WTC11 (cell line): ENCODE measurements around the gene IRX2. TPM values are rescaled to one million over a fixed set of nuclear protein-coding genes. Genes with fewer than 3 reads are reported as not detected.

ENCODE experiments used
- ATAC-seq: fragments of 200-7000 bp; cut with Tn5 transposase; 2 replicates; pipeline ENCODE4 v1.10.0; 2021; ENCODE audit warnings: mild to moderate bottlenecking, moderate library complexity
- CTCF ChIA-PET: fragments of 300-600 bp; sonication (Branson Sonifier 250); formaldehyde crosslinking; loops from one replicate; lab custom pipeline; 2021; ENCODE audit warnings: antibody characterized with exemption; lab: Charles Lee
- POLR2A ChIA-PET: fragments of 350-600 bp; sonication (Branson Sonifier 250); formaldehyde crosslinking; loops from one replicate; lab custom pipeline; 2021; ENCODE audit warnings: antibody characterized with exemption; lab: Charles Lee
- DNase-seq: peaks from one replicate; pipeline ENCODE4 v3.0.0; 2021; ENCODE audit warnings: low spot score
- H3K27ac Mint-ChIP-seq: 2 replicates; pipeline ENCODE4 v1.8.0; 2021; ENCODE audit warnings: mixed read lengths
- H3K27me3 Mint-ChIP-seq: 2 replicates; pipeline ENCODE4 v1.8.0; 2021; ENCODE audit warnings: low read depth, mild to moderate bottlenecking, moderate library complexity, mixed read lengths
- H3K36me3 Mint-ChIP-seq: 2 replicates; pipeline ENCODE4 v1.8.0; 2021; ENCODE audit warnings: mixed read lengths
- H3K4me1 Mint-ChIP-seq: 2 replicates; pipeline ENCODE4 v1.8.0; 2022; ENCODE audit warnings: mixed read lengths
- H3K4me3 Mint-ChIP-seq: 2 replicates; pipeline ENCODE4 v1.8.0; 2021; ENCODE audit warnings: mild to moderate bottlenecking, moderate library complexity, mixed read lengths
- H3K9me3 Mint-ChIP-seq: 2 replicates; pipeline ENCODE4 v1.8.0; 2021; ENCODE audit warnings: mixed read lengths
- AFF4 ChIP-seq: sonication (generic); formaldehyde crosslinking; IDR thresholded peaks from 2 replicates; pipeline ENCODE4 v1.8.1; 2023; ENCODE audit warnings: mild to moderate bottlenecking, missing genetic modification reagents, borderline replicate concordance
- AR ChIP-seq: fragments of 250-450 bp; sonication (Bioruptor Pico); IDR thresholded peaks from 2 replicates; pipeline ENCODE4 v1.9.0; 2021; ENCODE audit warnings: mild to moderate bottlenecking
- ARID4B ChIP-seq: sonication (generic); formaldehyde crosslinking; IDR thresholded peaks from 2 replicates; pipeline ENCODE4 v1.8.0; 2023; ENCODE audit warnings: missing genetic modification reagents, mild to moderate bottlenecking, borderline replicate concordance
- ATF6 ChIP-seq: sonication (generic); formaldehyde crosslinking; IDR thresholded peaks from 2 replicates; pipeline ENCODE4 v1.8.1; 2023; ENCODE audit warnings: mild to moderate bottlenecking, missing genetic modification reagents
- CTCF ChIP-seq: fragments of 200-600 bp; IDR thresholded peaks from 2 replicates; pipeline ENCODE4 v1.8.0; 2022; ENCODE audit warnings: antibody characterized with exemption
- E2F4 ChIP-seq: sonication (generic); formaldehyde crosslinking; IDR thresholded peaks from 2 replicates; pipeline ENCODE4 v1.8.1; 2022; ENCODE audit warnings: low read depth, mild to moderate bottlenecking, moderate library complexity, missing genetic modification reagents, borderline replicate concordance
- E2F5 ChIP-seq: sonication (generic); formaldehyde crosslinking; IDR thresholded peaks from 2 replicates; pipeline ENCODE4 v1.8.1; 2022; ENCODE audit warnings: mild to moderate bottlenecking, moderate library complexity, missing genetic modification reagents
- ETV6 ChIP-seq: sonication (generic); formaldehyde crosslinking; IDR thresholded peaks from 2 replicates; pipeline ENCODE4 v1.8.1; 2022; ENCODE audit warnings: mild to moderate bottlenecking, missing genetic modification reagents
- GTF2I ChIP-seq: fragments of 250-450 bp; sonication (Bioruptor Pico); conservative IDR thresholded peaks from 2 replicates; pipeline ENCODE4 v1.4.0; 2021; ENCODE audit warnings: mild to moderate bottlenecking
- HMGA2 ChIP-seq: fragments of 250-450 bp; sonication (Bioruptor Pico); IDR thresholded peaks from 2 replicates; pipeline ENCODE4 v1.4.0; 2021; ENCODE audit warnings: mild to moderate bottlenecking, moderate library complexity
- MXD4 ChIP-seq: fragments of 250-450 bp; sonication (Bioruptor Pico); IDR thresholded peaks from 2 replicates; pipeline ENCODE4 v1.8.0; 2021; ENCODE audit warnings: mild to moderate bottlenecking, moderate library complexity, borderline replicate concordance
- OVOL2 ChIP-seq: fragments of 250-450 bp; sonication (Bioruptor Pico); IDR thresholded peaks from 2 replicates; pipeline ENCODE4 v1.9.0; 2021; ENCODE audit warnings: mild to moderate bottlenecking, borderline replicate concordance
- RORB ChIP-seq: fragments of 250-450 bp; sonication (Bioruptor Pico); IDR thresholded peaks from 2 replicates; pipeline ENCODE4 v1.9.0; 2021; ENCODE audit warnings: mild to moderate bottlenecking
- SMAD4 ChIP-seq: sonication (generic); formaldehyde crosslinking; IDR thresholded peaks from 2 replicates; pipeline ENCODE4 v1.8.0; 2022; ENCODE audit warnings: mild to moderate bottlenecking, missing genetic modification reagents
- SOX15 ChIP-seq: fragments of 250-450 bp; sonication (Bioruptor Pico); IDR thresholded peaks from 2 replicates; pipeline ENCODE4 v1.9.0; 2021; ENCODE audit warnings: mild to moderate bottlenecking
- USF2 ChIP-seq: sonication (generic); formaldehyde crosslinking; IDR thresholded peaks from 2 replicates; pipeline ENCODE4 v1.8.1; 2023; ENCODE audit warnings: mild to moderate bottlenecking, missing genetic modification reagents, moderate library complexity
- ZNF317 ChIP-seq: sonication (generic); formaldehyde crosslinking; IDR thresholded peaks from 2 replicates; pipeline ENCODE4 v1.8.1; 2023; ENCODE audit warnings: low read depth, mild to moderate bottlenecking, moderate library complexity, missing genetic modification reagents, borderline replicate concordance
- ZNF512 ChIP-seq: sonication (generic); formaldehyde crosslinking; IDR thresholded peaks from 2 replicates; pipeline ENCODE4 v1.8.1; 2022; ENCODE audit warnings: missing genetic modification reagents, borderline replicate concordance
- total RNA-seq: library from RNA; stranded (reverse); gene quantifications from 3 replicates; pipeline ENCODE4 v1.2.3, GENCODE V29; 2021

IRX2 gene
- total RNA-seq, 1 experiment from 2014 or later = 63.2 TPM

- POLR2A ChIA-PET = no interaction called here
- peaks cover 9% of the 10 kb centered on the region for H3K4me1 Mint-ChIP-seq
- ATAC-seq = no peak
- no peak overlapping the region for H3K4me3 Mint-ChIP-seq
- CTCF ChIA-PET = no interaction called here
- H3K27me3 Mint-ChIP-seq = no peaks in the 10 kb centered on the region
- H3K36me3 Mint-ChIP-seq = no peaks in the 10 kb centered on the region
- H3K9me3 Mint-ChIP-seq = no peaks in the 10 kb centered on the region
- DNase-seq = no peak
- no peak overlapping the region for H3K27ac Mint-ChIP-seq
- TF ChIP-seq ETV6 (no peak), GTF2I (CRISPR knock-in tag) (no peak), AFF4 (CRISPR knock-in tag) (no peak), E2F5 (CRISPR knock-in tag) (no peak), HMGA2 (no peak), ARID4B (CRISPR knock-in tag) (no peak), E2F4 (CRISPR knock-in tag) (no peak), ZNF512 (CRISPR knock-in tag) (no peak), CTCF (no peak), ZNF317 (CRISPR knock-in tag) (no peak), USF2 (no peak), AR (CRISPR knock-in tag) (no peak), SMAD4 (CRISPR knock-in tag) (no peak), SOX15 (CRISPR knock-in tag) (no peak), OVOL2 (CRISPR knock-in tag) (no peak), MXD4 (CRISPR knock-in tag) (no peak), RORB (CRISPR knock-in tag) (no peak), ATF6 (CRISPR knock-in tag) (no peak)
These were observed 43.3 kb downstream of the IRX2 start for GRCh38 chr5:2708132-2708531.
